ENCODE measurements around the gene PPP1R26. TPM values are rescaled to one million over a fixed set of nuclear protein-coding genes. Genes with fewer than 3 reads are reported as not detected.
A peak's percentile ranks its signal among the peaks of the same experiment; 100 is the strongest.

Gene PPP1R26
- total and polyA plus RNA-seq, 9 donors, result 3.4 to 19.9 (median 14.7) TPM

DNA sequence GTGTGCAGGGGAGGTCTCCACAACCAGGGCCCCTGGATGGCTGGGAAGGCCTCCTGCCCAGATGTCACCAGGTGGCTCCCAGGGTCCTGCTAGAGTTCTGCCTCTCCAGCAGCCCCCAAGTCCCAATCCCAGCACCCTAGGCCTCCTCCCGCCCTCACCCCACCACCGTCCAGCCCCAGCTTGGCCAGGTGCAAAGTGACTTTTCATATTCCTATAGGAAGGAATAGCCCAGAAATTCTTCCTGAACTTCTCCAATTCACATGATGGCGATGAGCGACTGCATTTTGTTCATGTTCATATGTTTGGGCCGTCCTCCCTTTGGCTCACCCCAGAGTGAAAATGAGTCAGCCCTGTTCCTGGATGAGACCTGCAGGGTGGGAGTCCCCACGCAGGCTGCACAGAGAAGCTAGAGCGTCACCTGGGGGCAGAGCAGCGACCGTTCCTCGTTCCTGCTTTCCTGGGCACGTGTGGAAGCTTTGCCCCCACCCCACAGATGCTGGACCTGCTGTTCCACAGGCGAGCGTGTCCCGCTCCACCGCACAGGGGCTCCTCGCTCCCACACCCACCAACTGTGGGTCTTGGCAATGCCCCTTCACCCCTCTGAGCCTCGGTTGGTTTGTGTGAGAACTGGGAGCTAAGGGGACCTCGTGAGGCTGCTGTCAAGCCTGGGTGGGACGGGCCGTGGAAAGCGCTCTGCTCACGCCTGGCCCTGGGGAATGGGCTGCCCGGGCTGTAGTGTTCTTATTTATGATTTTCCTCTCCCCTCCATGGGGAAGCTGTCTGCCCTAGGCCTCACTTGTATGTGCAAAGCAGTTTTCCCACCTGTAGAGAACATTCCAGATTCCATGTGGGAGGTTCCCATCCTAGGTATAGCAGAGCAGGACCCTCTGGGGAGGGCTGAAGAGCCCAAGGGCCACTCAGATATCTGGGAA lies 27.8 kb downstream of the PPP1R26 start:
- 82 to 84% (median 83%) methylated on average over 23 of the region's 23 CpGs for WGBS, 3 donors
- Histone ChIP-seq H3K9me3 (no peaks in the 10 kb centered on the region), H3K36me3 (peaks cover 3% of the 10 kb centered on the region), H3K27ac (no peak overlapping the region), H3K4me1 (ENCODE audit: insufficient read depth) (no peaks in the 10 kb centered on the region), H3K27me3 (no peaks in the 10 kb centered on the region), H3K4me3 (no peak overlapping the region)
- intact Hi-C loops (cut with DNase I), result no loop called here
- DNase-seq, result peak in 3 of 5 donors; percentile 6 to 22 (median 6)
- TF ChIP-seq POLR2A (IDR thresholded peaks at IDR 0.05) (no peak), EP300 (IDR thresholded peaks at IDR 0.05) (no peak)
- TF ChIP-seq, protein P1, sequence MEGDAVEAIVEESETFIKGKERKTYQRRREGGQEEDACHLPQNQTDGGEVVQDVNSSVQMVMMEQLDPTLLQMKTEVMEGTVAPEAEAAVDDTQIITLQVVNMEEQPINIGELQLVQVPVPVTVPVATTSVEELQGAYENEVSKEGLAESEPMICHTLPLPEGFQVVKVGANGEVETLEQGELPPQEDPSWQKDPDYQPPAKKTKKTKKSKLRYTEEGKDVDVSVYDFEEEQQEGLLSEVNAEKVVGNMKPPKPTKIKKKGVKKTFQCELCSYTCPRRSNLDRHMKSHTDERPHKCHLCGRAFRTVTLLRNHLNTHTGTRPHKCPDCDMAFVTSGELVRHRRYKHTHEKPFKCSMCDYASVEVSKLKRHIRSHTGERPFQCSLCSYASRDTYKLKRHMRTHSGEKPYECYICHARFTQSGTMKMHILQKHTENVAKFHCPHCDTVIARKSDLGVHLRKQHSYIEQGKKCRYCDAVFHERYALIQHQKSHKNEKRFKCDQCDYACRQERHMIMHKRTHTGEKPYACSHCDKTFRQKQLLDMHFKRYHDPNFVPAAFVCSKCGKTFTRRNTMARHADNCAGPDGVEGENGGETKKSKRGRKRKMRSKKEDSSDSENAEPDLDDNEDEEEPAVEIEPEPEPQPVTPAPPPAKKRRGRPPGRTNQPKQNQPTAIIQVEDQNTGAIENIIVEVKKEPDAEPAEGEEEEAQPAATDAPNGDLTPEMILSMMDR (IDR thresholded peaks at IDR 0.05), result no peak

DNA sequence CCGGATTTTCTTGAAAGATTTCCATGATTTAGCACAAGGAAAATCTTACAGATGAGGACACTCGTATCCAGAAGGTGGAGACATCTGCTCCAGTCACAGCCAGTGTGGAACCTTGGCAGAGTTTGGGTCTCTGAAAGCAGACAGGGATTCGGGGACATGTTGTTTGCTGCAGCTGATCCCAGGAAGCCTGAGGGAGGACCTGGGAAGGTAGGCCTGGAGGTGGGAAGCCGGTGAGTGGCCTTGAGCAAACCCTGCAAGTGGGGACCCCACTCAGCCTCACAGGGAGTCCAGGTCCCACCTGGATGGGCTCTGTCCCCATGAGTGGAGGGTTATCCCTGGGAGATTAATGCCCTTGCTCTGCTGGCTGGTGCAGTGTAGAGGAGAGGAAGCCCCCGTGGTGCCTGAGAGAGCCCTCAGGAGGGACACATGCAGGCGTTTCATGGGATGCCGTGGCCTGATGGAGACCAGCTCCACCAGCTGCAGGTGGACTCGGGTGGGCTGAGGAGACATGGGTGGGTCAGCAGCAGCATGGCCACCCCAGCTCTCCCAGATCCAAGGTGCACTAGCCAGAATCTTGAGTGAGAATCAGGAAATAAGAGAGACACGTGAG lies 28.7 kb downstream of the PPP1R26 start:
- no peak for TF ChIP-seq POLR2A (IDR thresholded peaks at IDR 0.05)
- TF ChIP-seq, protein P1 (IDR thresholded peaks at IDR 0.05), result no peak
- TF ChIP-seq EP300 (IDR thresholded peaks at IDR 0.05), result no peak
- Histone ChIP-seq H3K27ac (no peak overlapping the region), H3K4me3 (no peak overlapping the region), H3K27me3 (no peaks in the 10 kb centered on the region), H3K4me1 (ENCODE audit: insufficient read depth) (no peaks in the 10 kb centered on the region), H3K9me3 (no peaks in the 10 kb centered on the region), H3K36me3 (peaks cover 3% of the 10 kb centered on the region)
- intact Hi-C loops (cut with DNase I), result no loop called here
- WGBS, 3 donors, result 90 to 91% (median 90%) methylated on average over 9 of the region's 9 CpGs
- DNase-seq, result peak in 3 of 5 donors; percentile 3 to 8 (median 8)

DNA sequence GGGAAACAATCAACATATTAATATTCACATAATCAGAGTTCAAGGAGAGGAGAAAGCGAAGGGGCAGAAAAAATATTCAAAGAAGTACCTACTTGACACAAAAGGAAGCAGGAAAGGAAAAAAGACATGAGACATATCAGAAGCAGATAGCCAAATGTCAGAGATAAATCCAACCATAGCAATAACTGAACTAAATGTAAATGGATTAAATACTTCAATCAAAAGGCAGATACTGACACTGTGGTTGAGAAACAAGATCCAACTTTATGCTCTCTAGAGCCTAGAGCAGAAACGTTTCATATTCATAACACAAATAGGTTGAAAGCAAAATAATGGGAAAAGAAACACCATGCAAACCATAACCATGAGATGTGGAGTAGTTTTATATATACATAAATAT lies 29.9 kb downstream of the PPP1R26 start:
- WGBS, 3 donors, result 79 to 84% (median 79%) methylated on average over 2 of the region's 2 CpGs
- intact Hi-C loops (cut with DNase I), result no loop called here
- H3K27ac ChIP-seq, result no peak overlapping the region
- H3K9me3 ChIP-seq, result no peaks in the 10 kb centered on the region
- H3K36me3 ChIP-seq, result no peaks in the 10 kb centered on the region
- H3K27me3 ChIP-seq, result no peaks in the 10 kb centered on the region
- no peaks in the 10 kb centered on the region for H3K4me1 ChIP-seq (ENCODE audit: insufficient read depth)
- no peak for DNase-seq
- no peak for TF ChIP-seq EP300 (IDR thresholded peaks at IDR 0.05)
- TF ChIP-seq, protein P1 (IDR thresholded peaks at IDR 0.05), result no peak
- no peak for TF ChIP-seq POLR2A (IDR thresholded peaks at IDR 0.05)
- no peak overlapping the region for H3K4me3 ChIP-seq

DNA sequence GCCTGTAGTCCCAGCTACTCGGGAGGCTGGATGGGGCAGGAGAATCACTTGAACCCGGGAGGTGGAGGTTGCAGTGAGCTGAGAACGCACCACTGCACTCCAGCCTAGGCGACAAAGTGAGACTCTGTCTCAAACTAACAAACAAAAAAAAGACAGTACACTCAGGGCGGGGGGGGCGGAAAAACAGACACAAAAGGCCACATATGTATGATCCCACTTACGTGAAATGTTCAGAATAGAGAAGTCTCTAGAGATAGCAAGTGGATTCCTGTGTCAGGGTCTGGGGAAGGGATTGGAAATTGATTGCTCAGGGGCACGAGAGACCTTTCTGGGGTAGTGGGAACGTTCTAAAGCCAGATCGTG lies 32.6 kb downstream of the PPP1R26 start:
- TF ChIP-seq, protein P1 (IDR thresholded peaks at IDR 0.05), result no peak
- TF ChIP-seq EP300 (IDR thresholded peaks at IDR 0.05) (no peak), POLR2A (IDR thresholded peaks at IDR 0.05) (no peak)
- WGBS, 3 donors, result 73 to 79% (median 76%) methylated on average over 10 of the region's 10 CpGs
- H3K36me3 ChIP-seq, result no peaks in the 10 kb centered on the region
- intact Hi-C loops (cut with DNase I), result no loop called here
- no peak overlapping the region for H3K4me3 ChIP-seq
- H3K4me1 ChIP-seq (ENCODE audit: insufficient read depth), result no peaks in the 10 kb centered on the region
- no peaks in the 10 kb centered on the region for H3K27me3 ChIP-seq
- no peak for DNase-seq
- no peak overlapping the region for H3K27ac ChIP-seq
- H3K9me3 ChIP-seq, result no peaks in the 10 kb centered on the region
